GM19372 (cell line): Measurements from ENCODE around the gene SMIM35.
"Not testable (repeated sequence)": the region's sequence is repeated elsewhere in the genome, so short reads cannot be mapped to it uniquely, and the experiment has no call there.

Source experiments
- ATAC-seq: cut with Tn5 transposase; IDR thresholded peaks from one replicate; pipeline ENCODE4 v1.9.1; 2021; ENCODE audit warnings: mild to moderate bottlenecking, low read depth, moderate library complexity; ENCODE audit not compliant: unreplicated experiment

Gene SMIM35

GRCh38 chr11:118007563-118008270 lies 79.0 kb downstream of the SMIM35 start:
- ATAC-seq = not testable (repeated sequence)

- ATAC-seq = no peak
Measured at GRCh38 chr11:118007040-118007439, 79.7 kb downstream of the SMIM35 start.

- ATAC-seq = no peak
Measured at GRCh38 chr11:118006153-118006534, 80.6 kb downstream of the SMIM35 start.

- ATAC-seq = no peak
Measured at GRCh38 chr11:118005224-118006152, 81.3 kb downstream of the SMIM35 start.

- no peak for ATAC-seq
Measured at GRCh38 chr11:118004543-118005223, 82.1 kb downstream of the SMIM35 start.

GRCh38 chr11:118003456-118003855 lies 83.3 kb downstream of the SMIM35 start:
- no peak for ATAC-seq

- ATAC-seq = no peak
Measured at GRCh38 chr11:118002541-118003423, 84.0 kb downstream of the SMIM35 start.

GRCh38 chr11:118002010-118002540 lies 84.7 kb downstream of the SMIM35 start:
- ATAC-seq = no peak

GRCh38 chr11:118001494-118001971 lies 85.2 kb downstream of the SMIM35 start:
- no peak for ATAC-seq

- ATAC-seq = no peak
Measured at GRCh38 chr11:118000850-118001228, 85.9 kb downstream of the SMIM35 start.

GRCh38 chr11:118000067-118000849 lies 86.5 kb downstream of the SMIM35 start:
- no peak for ATAC-seq

GRCh38 chr11:117999354-117999993 lies 87.3 kb downstream of the SMIM35 start:
- ATAC-seq = no peak

GRCh38 chr11:117998664-117999353 lies 88.0 kb downstream of the SMIM35 start:
- ATAC-seq = no peak

- peak; percentile 52 for ATAC-seq
Measured at GRCh38 chr11:117997823-117998579, 88.8 kb downstream of the SMIM35 start.

GRCh38 chr11:117997406-117997805 lies 89.4 kb downstream of the SMIM35 start:
- ATAC-seq = no peak

GRCh38 chr11:117996058-117996457 lies 90.7 kb downstream of the SMIM35 start:
- no peak for ATAC-seq

- ATAC-seq = no peak
Measured at GRCh38 chr11:117995472-117995871, 91.3 kb downstream of the SMIM35 start.
